ENCODE measurements around the gene NANOS3. TPM values are rescaled to one million over a fixed set of nuclear protein-coding genes. Genes with fewer than 3 reads are reported as not detected.
A peak's percentile ranks its signal among the peaks of the same experiment; 100 is the strongest.

NANOS3 gene
- total and polyA plus RNA-seq, 9 of the 15 experiments (the other 6 are each of a cell fraction or from before 2014, with no cell fraction given) = not detected

DNA sequence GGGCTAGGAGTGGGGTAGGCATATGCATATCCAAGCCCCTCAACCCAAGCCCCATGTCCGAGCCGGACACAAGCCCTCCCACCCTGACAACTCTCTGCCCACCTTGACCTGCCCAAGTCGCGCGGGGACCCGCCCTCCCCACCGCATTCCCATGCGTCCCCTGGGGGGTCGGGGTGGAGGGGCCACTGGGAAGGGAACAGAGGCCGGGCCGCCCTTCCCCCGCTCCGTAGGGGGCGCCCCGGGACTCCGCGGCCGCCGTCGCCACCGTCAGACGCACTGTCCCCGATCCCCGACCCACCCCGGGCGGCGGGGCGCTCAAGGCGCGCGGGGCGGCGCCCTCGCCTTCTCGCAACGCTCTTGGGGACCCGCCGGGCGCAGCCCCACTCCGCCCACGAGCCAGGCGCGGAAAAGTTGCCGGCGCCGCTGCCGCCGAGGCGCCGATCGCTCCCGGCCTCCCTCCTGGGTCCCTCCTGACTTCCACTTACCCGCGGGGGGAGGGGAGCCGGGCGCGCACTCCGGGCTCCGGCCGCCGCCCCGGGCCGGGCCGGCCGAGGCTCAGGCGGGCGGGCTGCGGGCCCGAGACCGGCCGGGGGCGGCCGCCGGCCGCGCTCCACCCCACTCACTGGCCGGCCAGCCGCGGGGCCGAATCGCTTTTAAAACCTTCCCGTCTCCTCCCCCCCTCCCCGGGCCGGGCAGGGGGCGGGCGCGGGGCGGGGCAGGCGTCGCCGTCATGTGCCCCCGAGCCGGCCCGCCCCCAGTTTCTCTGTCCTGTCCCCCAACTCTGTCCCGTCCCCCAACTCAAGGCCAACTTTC, 34.4 kb upstream of the NANOS3 start (continued):
- no peak for TF ChIP-seq ZNF436 (CRISPR knock-in tag; IDR thresholded peaks at IDR 0.05)
- TF ChIP-seq, protein P1, sequence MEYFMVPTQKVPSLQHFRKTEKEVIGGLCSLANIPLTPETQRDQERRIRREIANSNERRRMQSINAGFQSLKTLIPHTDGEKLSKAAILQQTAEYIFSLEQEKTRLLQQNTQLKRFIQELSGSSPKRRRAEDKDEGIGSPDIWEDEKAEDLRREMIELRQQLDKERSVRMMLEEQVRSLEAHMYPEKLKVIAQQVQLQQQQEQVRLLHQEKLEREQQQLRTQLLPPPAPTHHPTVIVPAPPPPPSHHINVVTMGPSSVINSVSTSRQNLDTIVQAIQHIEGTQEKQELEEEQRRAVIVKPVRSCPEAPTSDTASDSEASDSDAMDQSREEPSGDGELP (CRISPR knock-in tag; IDR thresholded peaks at IDR 0.05; ENCODE audit: borderline replicate concordance) = no peak
- 0 out of 2 replicates have a peak, but pooled peaks have one; percentile 19 for TF ChIP-seq RBM14 (IDR thresholded peaks at IDR 0.05; ENCODE audit: borderline replicate concordance, insufficient read depth, low read depth, low read length)
- TF ChIP-seq KLF16 (IDR thresholded peaks at IDR 0.05) = no peak
- TF ChIP-seq NEUROD1 (IDR thresholded peaks at IDR 0.05; ENCODE audit: borderline replicate concordance, low read depth, low read length, partially characterized antibody) = no peak
- TF ChIP-seq, protein P2, sequence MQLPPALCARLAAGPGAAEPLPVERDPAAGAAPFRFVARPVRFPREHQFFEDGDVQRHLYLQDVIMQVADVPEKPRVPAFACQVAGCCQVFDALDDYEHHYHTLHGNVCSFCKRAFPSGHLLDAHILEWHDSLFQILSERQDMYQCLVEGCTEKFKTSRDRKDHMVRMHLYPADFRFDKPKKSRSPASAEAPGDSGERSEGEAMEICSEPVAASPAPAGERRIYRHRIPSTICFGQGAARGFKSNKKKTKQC (CRISPR knock-in tag; IDR thresholded peaks at IDR 0.05) = no peak
- TF ChIP-seq ZBTB7A (IDR thresholded peaks at IDR 0.05; ENCODE audit: borderline replicate concordance, control insufficient read depth, low read depth, low read length) = no peak; the same call in none of the 2 replicates
- TF ChIP-seq, protein P3, sequence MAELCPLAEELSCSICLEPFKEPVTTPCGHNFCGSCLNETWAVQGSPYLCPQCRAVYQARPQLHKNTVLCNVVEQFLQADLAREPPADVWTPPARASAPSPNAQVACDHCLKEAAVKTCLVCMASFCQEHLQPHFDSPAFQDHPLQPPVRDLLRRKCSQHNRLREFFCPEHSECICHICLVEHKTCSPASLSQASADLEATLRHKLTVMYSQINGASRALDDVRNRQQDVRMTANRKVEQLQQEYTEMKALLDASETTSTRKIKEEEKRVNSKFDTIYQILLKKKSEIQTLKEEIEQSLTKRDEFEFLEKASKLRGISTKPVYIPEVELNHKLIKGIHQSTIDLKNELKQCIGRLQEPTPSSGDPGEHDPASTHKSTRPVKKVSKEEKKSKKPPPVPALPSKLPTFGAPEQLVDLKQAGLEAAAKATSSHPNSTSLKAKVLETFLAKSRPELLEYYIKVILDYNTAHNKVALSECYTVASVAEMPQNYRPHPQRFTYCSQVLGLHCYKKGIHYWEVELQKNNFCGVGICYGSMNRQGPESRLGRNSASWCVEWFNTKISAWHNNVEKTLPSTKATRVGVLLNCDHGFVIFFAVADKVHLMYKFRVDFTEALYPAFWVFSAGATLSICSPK (IDR thresholded peaks at IDR 0.05; ENCODE audit: borderline replicate concordance) = no peak
- TF ChIP-seq POLR3G (IDR thresholded peaks at IDR 0.05; ENCODE audit: extremely low read depth, insufficient read length, insufficient replicate concordance) = no peak
- TF ChIP-seq MAFF (IDR thresholded peaks at IDR 0.05; ENCODE audit: low read length) = no peak
- no peak for TF ChIP-seq ZNF76 (CRISPR knock-in tag; IDR thresholded peaks at IDR 0.05; ENCODE audit: borderline replicate concordance)
- TF ChIP-seq, protein P4, sequence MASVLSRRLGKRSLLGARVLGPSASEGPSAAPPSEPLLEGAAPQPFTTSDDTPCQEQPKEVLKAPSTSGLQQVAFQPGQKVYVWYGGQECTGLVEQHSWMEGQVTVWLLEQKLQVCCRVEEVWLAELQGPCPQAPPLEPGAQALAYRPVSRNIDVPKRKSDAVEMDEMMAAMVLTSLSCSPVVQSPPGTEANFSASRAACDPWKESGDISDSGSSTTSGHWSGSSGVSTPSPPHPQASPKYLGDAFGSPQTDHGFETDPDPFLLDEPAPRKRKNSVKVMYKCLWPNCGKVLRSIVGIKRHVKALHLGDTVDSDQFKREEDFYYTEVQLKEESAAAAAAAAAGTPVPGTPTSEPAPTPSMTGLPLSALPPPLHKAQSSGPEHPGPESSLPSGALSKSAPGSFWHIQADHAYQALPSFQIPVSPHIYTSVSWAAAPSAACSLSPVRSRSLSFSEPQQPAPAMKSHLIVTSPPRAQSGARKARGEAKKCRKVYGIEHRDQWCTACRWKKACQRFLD (CRISPR knock-in tag; IDR thresholded peaks at IDR 0.05) = no peak
- no peak for TF ChIP-seq TCFL5 (CRISPR knock-in tag; conservative IDR thresholded peaks at IDR 0.05)
- no peak for TF ChIP-seq ZNF699 (CRISPR knock-in tag; IDR thresholded peaks at IDR 0.05; ENCODE audit: insufficient replicate concordance)
- no peak for TF ChIP-seq SIX5 (IDR thresholded peaks at IDR 0.05; ENCODE audit: borderline replicate concordance in 1 of 2, insufficient read depth in 1 of 2, low read depth in 1 of 2, low read length in 2 of 2)
- TF ChIP-seq, protein P5, sequence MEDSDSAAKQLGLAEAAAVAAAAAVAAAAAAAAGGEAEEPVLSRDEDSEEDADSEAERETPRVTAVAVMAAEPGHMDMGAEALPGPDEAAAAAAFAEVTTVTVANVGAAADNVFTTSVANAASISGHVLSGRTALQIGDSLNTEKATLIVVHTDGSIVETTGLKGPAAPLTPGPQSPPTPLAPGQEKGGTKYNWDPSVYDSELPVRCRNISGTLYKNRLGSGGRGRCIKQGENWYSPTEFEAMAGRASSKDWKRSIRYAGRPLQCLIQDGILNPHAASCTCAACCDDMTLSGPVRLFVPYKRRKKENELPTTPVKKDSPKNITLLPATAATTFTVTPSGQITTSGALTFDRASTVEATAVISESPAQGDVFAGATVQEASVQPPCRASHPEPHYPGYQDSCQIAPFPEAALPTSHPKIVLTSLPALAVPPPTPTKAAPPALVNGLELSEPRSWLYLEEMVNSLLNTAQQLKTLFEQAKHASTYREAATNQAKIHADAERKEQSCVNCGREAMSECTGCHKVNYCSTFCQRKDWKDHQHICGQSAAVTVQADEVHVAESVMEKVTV (CRISPR knock-in tag; IDR thresholded peaks at IDR 0.05) = no peak
- TF ChIP-seq HDAC6 (IDR thresholded peaks at IDR 0.05; ENCODE audit: low read depth, low read length) = no peak
- TF ChIP-seq BRCA1 (IDR thresholded peaks at IDR 0.05) = no peak
- TF ChIP-seq BRCA1 (CRISPR knock-in tag; IDR thresholded peaks at IDR 0.05) = no peak
- no peak for TF ChIP-seq ZNF507 (tag; conservative IDR thresholded peaks at IDR 0.05)
- TF ChIP-seq SMAD4 (CRISPR knock-in tag; conservative IDR thresholded peaks at IDR 0.05) = peak; percentile 81
